Kidney (tissue), 14 donors: Measurements from ENCODE around the gene RNF126. TPM values are rescaled to one million over a fixed set of nuclear protein-coding genes. Genes with fewer than 3 reads are reported as not detected.

Experiments
- DNase-seq, 5 donors: peaks; one replicate each; pipeline ENCODE4 v3.0.0-alpha.2; 2013 to 2020
- FAIRE-seq: peaks from 2 replicates; lab custom pipeline; 2012; peaks lifted over from hg19 to GRCh38; lab: Jason Lieb, UNC
- H3K27ac ChIP-seq, 2 donors: one replicate each; pipeline ENCODE4 v1.7.0; 2013; ENCODE audit warnings: low read depth in 2 of 2, low read length in 2 of 2, inconsistent platforms in 1 of 2
- H3K27me3 ChIP-seq: one replicate; pipeline ENCODE4 v1.7.1; 2013; ENCODE audit warnings: low read length, inconsistent platforms; ENCODE audit not compliant: control insufficient read depth, insufficient read depth
- H3K36me3 ChIP-seq, 3 donors: one replicate each; pipeline versions ENCODE4 v1.7.0 to v1.7.1; 2013; ENCODE audit warnings: low read length in 3 of 3, control low read depth in 1 of 3, inconsistent platforms in 1 of 3; ENCODE audit not compliant: insufficient read depth in 3 of 3, control insufficient read depth in 2 of 3
- H3K4me1 ChIP-seq, 3 donors: one replicate each; pipeline versions ENCODE4 v1.7.0 to v1.7.1; 2013; ENCODE audit warnings: low read length in 3 of 3, inconsistent platforms in 1 of 3, low read depth in 1 of 3; ENCODE audit not compliant: control insufficient read depth in 2 of 3, insufficient read depth in 2 of 3
- H3K4me3 ChIP-seq, 3 donors: one replicate each; pipeline versions ENCODE4 v1.7.0 to v1.8.1; 2013; ENCODE audit warnings: low read length in 3 of 3, control low read depth in 1 of 3, inconsistent platforms in 1 of 3
- H3K9ac ChIP-seq, 3 donors: one replicate each; pipeline versions ENCODE4 v1.7.0 to v1.7.1; 2013; ENCODE audit warnings: low read length in 3 of 3, control low read depth in 1 of 3, inconsistent platforms in 1 of 3
- H3K9me3 ChIP-seq, 3 donors: one replicate each; pipeline versions ENCODE4 v1.7.0 to v1.7.1; 2013; ENCODE audit warnings: low read length in 3 of 3, control low read depth in 1 of 3, inconsistent platforms in 1 of 3; ENCODE audit not compliant: control insufficient read depth in 2 of 3, insufficient read depth in 1 of 3
- intact Hi-C: fragments of 100-400 bp; cut with DNase I; formaldehyde crosslinking; loops from one replicate; pipeline ENCODE4 v1.11.1; 2022
- polyA plus RNA-seq: library from polyadenylated mRNA; stranded (reverse); fragments of 350-450 nt; fragmentation: Illumina TruSeq; extraction: RNeasy Lipid Tissue Mini Kit (QIAGEN cat#74804); gene quantifications from one replicate; pipeline ENCODE4 v1.2.3, GENCODE V29; 2014; ENCODE audit warnings: low read depth, low replicate concordance; ENCODE audit not compliant: insufficient read depth
- total RNA-seq: library from RNA; stranded (reverse); fragmentation: NEBNext Ultra II Directional; extraction: Animal tissue kit (Norgen Biotek cat#: 25700); gene quantifications from one replicate; pipeline ENCODE4 v1.2.1, GENCODE V29; 2021
- TF ChIP-seq, protein P1 (sequence below): IDR thresholded peaks from 3 replicates; pipeline ENCODE4 v1.5.1; 2012; ENCODE audit warnings: mild to moderate bottlenecking, moderate library complexity, borderline replicate concordance; ENCODE audit not compliant: insufficient read depth; ENCODE audit errors: extremely low read depth
- donor health status: control.
- donor health status: control.
- donor health status: control.
- donor health status: control.
- donor health status: control.
- donor health status: DM: yes; HTN: yes; CAD: no.
- donor health status: Normal renal cell carcinoma (clear cell type).

The RNF126 gene
- total and polyA plus RNA-seq, 2 donors from 2014 or later = 33.3 to 38.0 TPM

DNA sequence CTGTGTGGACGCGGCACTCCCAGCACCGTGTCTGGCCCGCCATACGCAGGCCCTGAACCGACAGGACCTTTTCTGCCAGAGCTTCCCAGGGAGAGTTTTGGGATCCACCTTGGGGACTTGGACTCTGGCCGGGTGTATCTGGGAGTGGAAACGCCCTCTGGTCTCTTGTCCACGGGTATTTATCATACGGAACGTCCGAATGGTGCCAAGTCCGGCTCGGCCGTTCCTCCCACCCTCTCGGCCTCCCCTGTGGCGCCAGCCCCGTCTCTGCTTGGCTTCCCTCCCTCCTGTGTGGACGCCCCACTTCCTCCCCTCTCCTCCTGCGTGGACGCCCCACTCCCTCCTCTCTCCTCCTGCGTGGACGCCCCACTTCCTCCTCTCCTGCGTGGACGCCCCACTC, 61.2 kb downstream of the RNF126 start:
- Histone ChIP-seq H3K4me3 (no peak overlapping the region), H3K27ac (no peak overlapping the region), H3K9me3 (no peaks in the 10 kb centered on the region), H3K27me3 (no peaks in the 10 kb centered on the region), H3K4me1 (no peaks in the 10 kb centered on the region), H3K36me3 (no peaks in the 10 kb centered on the region), H3K9ac (no peak overlapping the region)
- TF ChIP-seq, protein P1, sequence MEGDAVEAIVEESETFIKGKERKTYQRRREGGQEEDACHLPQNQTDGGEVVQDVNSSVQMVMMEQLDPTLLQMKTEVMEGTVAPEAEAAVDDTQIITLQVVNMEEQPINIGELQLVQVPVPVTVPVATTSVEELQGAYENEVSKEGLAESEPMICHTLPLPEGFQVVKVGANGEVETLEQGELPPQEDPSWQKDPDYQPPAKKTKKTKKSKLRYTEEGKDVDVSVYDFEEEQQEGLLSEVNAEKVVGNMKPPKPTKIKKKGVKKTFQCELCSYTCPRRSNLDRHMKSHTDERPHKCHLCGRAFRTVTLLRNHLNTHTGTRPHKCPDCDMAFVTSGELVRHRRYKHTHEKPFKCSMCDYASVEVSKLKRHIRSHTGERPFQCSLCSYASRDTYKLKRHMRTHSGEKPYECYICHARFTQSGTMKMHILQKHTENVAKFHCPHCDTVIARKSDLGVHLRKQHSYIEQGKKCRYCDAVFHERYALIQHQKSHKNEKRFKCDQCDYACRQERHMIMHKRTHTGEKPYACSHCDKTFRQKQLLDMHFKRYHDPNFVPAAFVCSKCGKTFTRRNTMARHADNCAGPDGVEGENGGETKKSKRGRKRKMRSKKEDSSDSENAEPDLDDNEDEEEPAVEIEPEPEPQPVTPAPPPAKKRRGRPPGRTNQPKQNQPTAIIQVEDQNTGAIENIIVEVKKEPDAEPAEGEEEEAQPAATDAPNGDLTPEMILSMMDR = no peak
- DNase-seq (no peak), FAIRE-seq (no peak)
- intact Hi-C loops = no loop called here

DNA sequence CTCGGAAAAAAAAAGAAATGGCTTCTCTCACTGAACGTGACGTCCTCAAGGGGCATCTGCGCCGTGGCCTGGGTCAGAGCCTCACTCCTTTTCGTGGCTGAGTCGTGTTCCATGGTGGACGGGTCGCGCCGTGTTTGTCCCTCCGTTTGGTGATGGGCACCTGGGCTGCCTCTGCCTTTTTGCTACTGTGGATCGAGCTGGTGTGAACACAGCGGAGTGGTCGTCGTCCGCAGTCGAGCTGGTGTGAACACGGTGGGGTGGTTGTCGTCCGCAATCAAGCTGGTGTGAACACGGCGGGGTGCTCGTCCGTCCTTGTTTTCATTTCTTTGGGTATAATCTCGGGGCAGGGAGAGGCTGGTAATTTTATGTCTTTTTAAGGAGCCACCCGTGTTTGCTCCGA, 61.7 kb downstream of the RNF126 start:
- Histone ChIP-seq H3K27me3 (no peaks in the 10 kb centered on the region), H3K4me3 (no peak overlapping the region), H3K9me3 (no peaks in the 10 kb centered on the region), H3K9ac (no peak overlapping the region), H3K36me3 (no peaks in the 10 kb centered on the region), H3K4me1 (no peaks in the 10 kb centered on the region), H3K27ac (no peak overlapping the region)
- DNase-seq = no peak
- FAIRE-seq = no peak
- intact Hi-C loops = no loop called here
- TF ChIP-seq, protein P1 = no peak

Other genes starting within 250 kb of the RNF126 start
- gene SHC2, start 202.2 kb downstream of the RNF126 start, total RNA-seq = 24.4 TPM
- 10.7 TPM for gene SHC2, start 202.2 kb downstream of the RNF126 start, polyA plus RNA-seq
- 0.50 TPM for gene MADCAM1, start 166.7 kb downstream of the RNF126 start, total RNA-seq
- 0.77 TPM for gene MADCAM1, start 166.7 kb downstream of the RNF126 start, polyA plus RNA-seq
- gene TPGS1, start 155.7 kb downstream of the RNF126 start, total RNA-seq = 23.1 TPM
- gene TPGS1, start 155.7 kb downstream of the RNF126 start, polyA plus RNA-seq = 17.9 TPM
- gene CDC34, start 131.5 kb downstream of the RNF126 start, total RNA-seq = 33.8 TPM
- 72.3 TPM for gene CDC34, start 131.5 kb downstream of the RNF126 start, polyA plus RNA-seq
- gene GZMM, start 119.2 kb downstream of the RNF126 start, total RNA-seq = 2.8 TPM
- gene GZMM, start 119.2 kb downstream of the RNF126 start, polyA plus RNA-seq = not detected
- gene BSG, start 90.6 kb downstream of the RNF126 start, total RNA-seq = 554 TPM
- gene BSG, start 90.6 kb downstream of the RNF126 start, polyA plus RNA-seq = 984 TPM
- 0.31 TPM for gene HCN2, start 73.3 kb downstream of the RNF126 start, total RNA-seq
- 1.3 TPM for gene HCN2, start 73.3 kb downstream of the RNF126 start, polyA plus RNA-seq
- gene POLRMT, start 29.7 kb downstream of the RNF126 start, total RNA-seq = 49.8 TPM
- gene POLRMT, start 29.7 kb downstream of the RNF126 start, polyA plus RNA-seq = 117 TPM
- 0.19 TPM for gene FGF22, start 23.3 kb downstream of the RNF126 start, total RNA-seq
- gene FGF22, start 23.3 kb downstream of the RNF126 start, polyA plus RNA-seq = 0.71 TPM
- 63.0 TPM for gene FSTL3, start 13.2 kb upstream of the RNF126 start, total RNA-seq
- 23.9 TPM for gene FSTL3, start 13.2 kb upstream of the RNF126 start, polyA plus RNA-seq
- gene PRSS57, start 32.2 kb upstream of the RNF126 start, total RNA-seq = not detected
- not detected for gene PRSS57, start 32.2 kb upstream of the RNF126 start, polyA plus RNA-seq
- 49.4 TPM for gene PALM, start 45.7 kb upstream of the RNF126 start, total RNA-seq
- gene PALM, start 45.7 kb upstream of the RNF126 start, polyA plus RNA-seq = 92.3 TPM
- 17.8 TPM for gene MISP, start 87.9 kb upstream of the RNF126 start, total RNA-seq
- 19.6 TPM for gene MISP, start 87.9 kb upstream of the RNF126 start, polyA plus RNA-seq
- gene PTBP1, start 134.2 kb upstream of the RNF126 start, total RNA-seq = 339 TPM
- gene PTBP1, start 134.2 kb upstream of the RNF126 start, polyA plus RNA-seq = 102 TPM
- not detected for gene PLPPR3, start 158.7 kb upstream of the RNF126 start, total RNA-seq
- gene PLPPR3, start 158.7 kb upstream of the RNF126 start, polyA plus RNA-seq = not detected
- gene AZU1, start 164.6 kb upstream of the RNF126 start, total RNA-seq = 0.50 TPM
- gene AZU1, start 164.6 kb upstream of the RNF126 start, polyA plus RNA-seq = not detected
- gene PRTN3, start 177.8 kb upstream of the RNF126 start, total RNA-seq = not detected
- gene PRTN3, start 177.8 kb upstream of the RNF126 start, polyA plus RNA-seq = not detected
- 0.85 TPM for gene ELANE, start 189.1 kb upstream of the RNF126 start, total RNA-seq
- not detected for gene ELANE, start 189.1 kb upstream of the RNF126 start, polyA plus RNA-seq
- 35.1 TPM for gene CFD, start 196.4 kb upstream of the RNF126 start, total RNA-seq
- gene CFD, start 196.4 kb upstream of the RNF126 start, polyA plus RNA-seq = 4.6 TPM
- gene MED16, start 230.0 kb upstream of the RNF126 start, total RNA-seq = 56.5 TPM
- 72.1 TPM for gene MED16, start 230.0 kb upstream of the RNF126 start, polyA plus RNA-seq
- gene RNU6-9, start 230.3 kb upstream of the RNF126 start, total RNA-seq = not detected
- not detected for gene RNU6-9, start 230.3 kb upstream of the RNF126 start, polyA plus RNA-seq